ENCODE measurements around the gene PCCB.

GRCh38 chr3:136311968-136312367 lies 61.8 kb downstream of the PCCB start:
- TF ChIP-seq POLR2A (IDR thresholded peaks at IDR 0.05) (no peak), CTCF (IDR thresholded peaks at IDR 0.05) (no peak)
